Upper lobe of left lung (tissue), 4 donors: Measurements from ENCODE around the gene SORCS3.

ENCODE experiments used
- CTCF ChIP-seq, 6 experiments: fragments of 450-650 bp in 4 of 6; fragments of 200-600 bp in 2 of 6; sonication (generic) in 2 of 6; IDR thresholded peaks; one replicate each; pipeline ENCODE4 v1.5.1; 2016 to 2019; ENCODE audit warnings: antibody characterized with exemption in 6 of 6
- EP300 ChIP-seq, 4 donors: sonication (generic); formaldehyde crosslinking; IDR thresholded peaks; one replicate each; pipeline ENCODE4 v1.5.1; 2017; ENCODE audit warnings: antibody characterized with exemption in 4 of 4, control low read depth in 2 of 4
- POLR2A ChIP-seq, 4 donors: fragments of 450-650 bp; IDR thresholded peaks; one replicate each; pipeline ENCODE4 v1.5.1; 2016 to 2017; ENCODE audit warnings: antibody characterized with exemption in 4 of 4, mild to moderate bottlenecking in 2 of 4
- POLR2AphosphoS5 ChIP-seq, 2 donors: sonication (generic); formaldehyde crosslinking; IDR thresholded peaks; one replicate each; pipeline ENCODE4 v1.5.1; 2017; ENCODE audit warnings: antibody characterized with exemption in 2 of 2

GRCh38 chr10:105096316-105096715, 455.2 kb downstream of the SORCS3 start:
- TF ChIP-seq CTCF (IDR thresholded peaks at IDR 0.05) = no peak
- no peak for TF ChIP-seq POLR2AphosphoS5 (IDR thresholded peaks at IDR 0.05)
- no peak for TF ChIP-seq POLR2A (IDR thresholded peaks at IDR 0.05)
- no peak for TF ChIP-seq EP300 (IDR thresholded peaks at IDR 0.05)
